ENCODE measurements around the gene IGFBP2. TPM values are rescaled to one million over a fixed set of nuclear protein-coding genes. Genes with fewer than 3 reads are reported as not detected.

IGFBP2 gene
- total RNA-seq, 4 donors from 2014 or later = 10.5 to 155 (median 101) TPM

- intact Hi-C loops (cut with DNase I; ENCODE audit: low total_unique reads) = no loop called here
Measured at GRCh38 chr2:216671081-216671411, 37.8 kb downstream of the IGFBP2 start.

GRCh38 chr2:216671791-216672343 is 38.6 kb downstream of the IGFBP2 start:
- in situ Hi-C loops (cut with MboI; ENCODE audit: low pct_ligation_motif_present in 1 of 4, low pct_unique_long_range_greater_than_20kb in 1 of 4, low sequenced_read_pairs in 3 of 4) = loop anchor here in 1 of 4 donors (25.0 kb wide), 1 partner anchor 635 kb away; no protein-coding TSS in a partner anchor

More at GRCh38 chr2:216671081-216671411, 37.8 kb downstream of the IGFBP2 start:
- Histone ChIP-seq H3K27ac (no peak overlapping the region), H3K36me3 (no peaks in the 10 kb centered on the region), H3K4me1 (peaks cover 0 to 2% (median under 1%) of the 10 kb centered on the region in 4 donors), H3K9me3 (no peaks in the 10 kb centered on the region), H3K27me3 (no peaks in the 10 kb centered on the region), H3K4me3 (no peak overlapping the region)
- no peak for TF ChIP-seq POLR2A (IDR thresholded peaks at IDR 0.05)
- TF ChIP-seq CTCF (IDR thresholded peaks at IDR 0.05) = no peak
- TF ChIP-seq EP300 (IDR thresholded peaks at IDR 0.05; ENCODE audit: low read depth) = no peak
- TF ChIP-seq POLR2AphosphoS5 (IDR thresholded peaks at IDR 0.05) = no peak
- WGBS, 2 donors (ENCODE audit: low coverage in 1 of 2) = 73 to 83% methylated on average over 3 to 11 of the region's 11 CpGs
- no peak for DNase-seq
- in situ Hi-C loops (cut with MboI; ENCODE audit: low pct_ligation_motif_present in 1 of 4, low pct_unique_long_range_greater_than_20kb in 1 of 4, low sequenced_read_pairs in 3 of 4) = loop anchor here in 1 of 4 donors (25.0 kb wide), 1 partner anchor 634 kb away; no protein-coding TSS in a partner anchor

GRCh38 chr2:216672466-216672865 is 39.2 kb downstream of the IGFBP2 start:
- WGBS, 2 donors (ENCODE audit: low coverage in 1 of 2) = 78 to 83% methylated on average over 10 of the region's 10 CpGs
- Histone ChIP-seq H3K4me1 (no peaks in the 10 kb centered on the region), H3K9me3 (no peaks in the 10 kb centered on the region), H3K27ac (no peak overlapping the region), H3K27me3 (no peaks in the 10 kb centered on the region), H3K4me3 (no peak overlapping the region), H3K36me3 (no peaks in the 10 kb centered on the region)
- no peak for TF ChIP-seq POLR2A (IDR thresholded peaks at IDR 0.05)
- TF ChIP-seq EP300 (IDR thresholded peaks at IDR 0.05; ENCODE audit: low read depth) = no peak
- no peak for TF ChIP-seq CTCF (IDR thresholded peaks at IDR 0.05)
- no peak for TF ChIP-seq POLR2AphosphoS5 (IDR thresholded peaks at IDR 0.05)
- in situ Hi-C loops (cut with MboI; ENCODE audit: low pct_ligation_motif_present in 1 of 4, low pct_unique_long_range_greater_than_20kb in 1 of 4, low sequenced_read_pairs in 3 of 4) (loop anchor here in 1 of 4 donors (25.0 kb wide), 1 partner anchor 635 kb away; no protein-coding TSS in a partner anchor), intact Hi-C loops (cut with DNase I; ENCODE audit: low total_unique reads) (no loop called here)
- no peak for DNase-seq

More at GRCh38 chr2:216671791-216672343, 38.6 kb downstream of the IGFBP2 start:
- Histone ChIP-seq H3K27ac (peak overlapping the region in 2 of 4 donors; percentile 32 to 41), H3K4me1 (no peaks in the 10 kb centered on the region), H3K36me3 (no peaks in the 10 kb centered on the region), H3K4me3 (no peak overlapping the region), H3K27me3 (no peaks in the 10 kb centered on the region), H3K9me3 (no peaks in the 10 kb centered on the region)
- WGBS, 2 donors (ENCODE audit: low coverage in 1 of 2) = 69 to 85% methylated on average over 4 to 11 of the region's 12 CpGs
- TF ChIP-seq POLR2AphosphoS5 (IDR thresholded peaks at IDR 0.05) (no peak), POLR2A (IDR thresholded peaks at IDR 0.05) (no peak), CTCF (IDR thresholded peaks at IDR 0.05) (no peak), EP300 (IDR thresholded peaks at IDR 0.05; ENCODE audit: low read depth) (no peak)
- no peak for DNase-seq
- intact Hi-C loops (cut with DNase I; ENCODE audit: low total_unique reads) = no loop called here

GRCh38 chr2:216673021-216673420 is 39.8 kb downstream of the IGFBP2 start:
- Histone ChIP-seq H3K9me3 (no peaks in the 10 kb centered on the region), H3K36me3 (no peaks in the 10 kb centered on the region), H3K4me3 (no peak overlapping the region), H3K4me1 (no peaks in the 10 kb centered on the region), H3K27me3 (no peaks in the 10 kb centered on the region), H3K27ac (peak overlapping the region in 1 of 4 donors; percentile 34)
- intact Hi-C loops (cut with DNase I; ENCODE audit: low total_unique reads) = no loop called here
- in situ Hi-C loops (cut with MboI; ENCODE audit: low pct_ligation_motif_present in 1 of 4, low pct_unique_long_range_greater_than_20kb in 1 of 4, low sequenced_read_pairs in 3 of 4) = loop anchor here in 1 of 4 donors (25.0 kb wide), 1 partner anchor 636 kb away; no protein-coding TSS in a partner anchor
- DNase-seq = no peak
- WGBS, 2 donors (ENCODE audit: low coverage in 1 of 2) = 79% methylated on average over 10 of the region's 10 CpGs; no CpG with 5 or more reads in 1 of the 2 donors
- TF ChIP-seq POLR2A (IDR thresholded peaks at IDR 0.05) (no peak), POLR2AphosphoS5 (IDR thresholded peaks at IDR 0.05) (no peak), CTCF (IDR thresholded peaks at IDR 0.05) (no peak), EP300 (IDR thresholded peaks at IDR 0.05; ENCODE audit: low read depth) (no peak)
